GM12892 (cell line): Measurements from ENCODE around the gene CLN3.

Source experiments
- POLR2A ChIP-seq: IDR thresholded peaks from 2 replicates; pipeline ENCODE4 v1.6.1; 2011; ENCODE audit warnings: low read depth, low read length, control low read depth
- POLR2AphosphoS5 ChIP-seq: IDR thresholded peaks from 2 replicates; pipeline ENCODE4 v1.6.1; 2011; ENCODE audit warnings: low read depth, low read length, control low read depth
- TAF1 ChIP-seq: IDR thresholded peaks from 2 replicates; pipeline ENCODE4 v1.6.1; 2011; ENCODE audit warnings: low read depth, mild to moderate bottlenecking, control low read depth, low read length, borderline replicate concordance

GRCh38 chr16:28478506-28479180, 13.2 kb downstream of the CLN3 start:
- no peak for TF ChIP-seq POLR2AphosphoS5
- no peak for TF ChIP-seq POLR2A
- TF ChIP-seq TAF1: no peak
